ENCODE measurements around the gene ST6GALNAC4. TPM values are rescaled to one million over a fixed set of nuclear protein-coding genes. Genes with fewer than 3 reads are reported as not detected.
A peak's percentile ranks its signal among the peaks of the same experiment; 100 is the strongest.

Gene ST6GALNAC4
- total and polyA plus RNA-seq, 9 of the 15 experiments (the other 6 are each of a cell fraction or from before 2014, with no cell fraction given), result 2.6 to 43.1 (median 15.4) TPM

DNA sequence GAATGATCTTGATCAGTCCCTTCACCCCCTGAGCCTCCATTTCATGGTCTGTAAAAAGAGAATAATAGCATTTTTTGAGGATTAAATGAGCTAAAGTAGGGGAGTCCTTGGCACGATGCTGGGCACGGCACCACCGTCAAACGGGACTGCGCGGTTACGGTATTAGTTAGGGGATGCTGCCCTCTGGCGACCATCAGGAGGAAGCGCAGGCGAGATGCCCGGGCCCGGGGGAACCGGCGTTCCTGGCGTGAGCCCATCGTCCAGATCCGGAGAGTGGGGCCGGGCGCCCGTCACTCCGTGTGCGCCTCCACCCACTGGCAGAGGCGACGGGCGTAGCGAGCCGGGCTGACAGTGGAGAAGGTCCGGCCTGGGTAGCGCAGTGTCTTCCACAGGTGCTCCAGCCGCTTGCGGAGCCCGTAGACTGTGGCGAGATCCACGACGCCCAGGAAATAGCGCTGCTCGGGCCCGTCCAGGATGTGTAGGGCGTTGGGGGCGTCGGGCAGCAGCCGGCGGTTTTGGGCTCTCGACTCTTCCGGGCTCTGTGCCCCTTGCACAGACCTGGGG, 4.8 kb upstream of the ST6GALNAC4 start (continued):
- TF ChIP-seq ZNF347 (CRISPR knock-in tag; IDR thresholded peaks at IDR 0.05; ENCODE audit: low read depth) (no peak), NRF1 (conservative IDR thresholded peaks at IDR 0.05 in 1 of 2, IDR thresholded peaks at IDR 0.05 in 1 of 2) (peak in 1 of 2 experiments; percentile 14; a peak in 1 of 4 replicates), ZNF609 (CRISPR knock-in tag; IDR thresholded peaks at IDR 0.05; ENCODE audit: borderline replicate concordance) (no peak), ZNF324 (CRISPR knock-in tag; IDR thresholded peaks at IDR 0.05) (no peak), ZKSCAN8 (CRISPR knock-in tag; IDR thresholded peaks at IDR 0.05) (no peak), ZNF780A (CRISPR knock-in tag; IDR thresholded peaks at IDR 0.05) (no peak), CC2D1A (IDR thresholded peaks at IDR 0.05) (peak; percentile 50; the same call in 1 of the 2 replicates), NONO (IDR thresholded peaks at IDR 0.05; ENCODE audit: low read depth in 2 of 2, low read length in 1 of 2) (no peak), POU5F1 (IDR thresholded peaks at IDR 0.05; ENCODE audit: borderline replicate concordance, low read depth, low read length, partially characterized antibody) (no peak), MTA1 (IDR thresholded peaks at IDR 0.05; ENCODE audit: borderline replicate concordance) (no peak), HNRNPL (IDR thresholded peaks at IDR 0.05; ENCODE audit: low read depth, low read length) (0 out of 2 replicates have a peak, but pooled peaks have one; percentile 48), ZNF165 (CRISPR knock-in tag; IDR thresholded peaks at IDR 0.05; ENCODE audit: borderline replicate concordance) (no peak), CXXC5 (CRISPR knock-in tag; IDR thresholded peaks at IDR 0.05) (peak; percentile 47; the same call in 1 of the 2 replicates), PCBP1 (IDR thresholded peaks at IDR 0.05; ENCODE audit: low read depth, low read length, poor library complexity, severe bottlenecking) (peak; percentile 73), ZNF184 (CRISPR knock-in tag; IDR thresholded peaks at IDR 0.05) (no peak), SMAD2 (IDR thresholded peaks at IDR 0.05; ENCODE audit: low read depth, low read length) (no peak)
- TF ChIP-seq, protein P1, sequence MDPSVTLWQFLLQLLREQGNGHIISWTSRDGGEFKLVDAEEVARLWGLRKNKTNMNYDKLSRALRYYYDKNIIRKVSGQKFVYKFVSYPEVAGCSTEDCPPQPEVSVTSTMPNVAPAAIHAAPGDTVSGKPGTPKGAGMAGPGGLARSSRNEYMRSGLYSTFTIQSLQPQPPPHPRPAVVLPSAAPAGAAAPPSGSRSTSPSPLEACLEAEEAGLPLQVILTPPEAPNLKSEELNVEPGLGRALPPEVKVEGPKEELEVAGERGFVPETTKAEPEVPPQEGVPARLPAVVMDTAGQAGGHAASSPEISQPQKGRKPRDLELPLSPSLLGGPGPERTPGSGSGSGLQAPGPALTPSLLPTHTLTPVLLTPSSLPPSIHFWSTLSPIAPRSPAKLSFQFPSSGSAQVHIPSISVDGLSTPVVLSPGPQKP (CRISPR knock-in tag; IDR thresholded peaks at IDR 0.05), result no peak
- TF ChIP-seq, protein P2, sequence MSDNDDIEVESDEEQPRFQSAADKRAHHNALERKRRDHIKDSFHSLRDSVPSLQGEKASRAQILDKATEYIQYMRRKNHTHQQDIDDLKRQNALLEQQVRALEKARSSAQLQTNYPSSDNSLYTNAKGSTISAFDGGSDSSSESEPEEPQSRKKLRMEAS (CRISPR knock-in tag; IDR thresholded peaks at IDR 0.05), result peak; percentile 22; the same call in 1 of the 2 replicates
- TF ChIP-seq, protein P3, sequence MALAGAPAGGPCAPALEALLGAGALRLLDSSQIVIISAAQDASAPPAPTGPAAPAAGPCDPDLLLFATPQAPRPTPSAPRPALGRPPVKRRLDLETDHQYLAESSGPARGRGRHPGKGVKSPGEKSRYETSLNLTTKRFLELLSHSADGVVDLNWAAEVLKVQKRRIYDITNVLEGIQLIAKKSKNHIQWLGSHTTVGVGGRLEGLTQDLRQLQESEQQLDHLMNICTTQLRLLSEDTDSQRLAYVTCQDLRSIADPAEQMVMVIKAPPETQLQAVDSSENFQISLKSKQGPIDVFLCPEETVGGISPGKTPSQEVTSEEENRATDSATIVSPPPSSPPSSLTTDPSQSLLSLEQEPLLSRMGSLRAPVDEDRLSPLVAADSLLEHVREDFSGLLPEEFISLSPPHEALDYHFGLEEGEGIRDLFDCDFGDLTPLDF (CRISPR knock-in tag; IDR thresholded peaks at IDR 0.05), result no peak
